Tibial nerve (tissue), 4 donors: ENCODE measurements around the gene NPPA. TPM values are rescaled to one million over a fixed set of nuclear protein-coding genes. Genes with fewer than 3 reads are reported as not detected.

Source experiments
- DNase-seq, 2 donors: peaks; one replicate each; pipeline ENCODE4 v3.0.0-alpha.2; 2019; ENCODE audit warnings: low spot score in 2 of 2
- H3K27ac ChIP-seq, 4 donors: fragments of 200-600 bp; sonication (generic) in 3 of 4; one replicate each; pipeline ENCODE4 v1.5.1; 2017 to 2019; ENCODE audit warnings: mild to moderate bottlenecking in 1 of 4
- H3K27me3 ChIP-seq, 2 donors: fragments of 200-600 bp; sonication (generic) in 1 of 2; one replicate each; pipeline versions ENCODE4 v1.5.1 to v1.6.0; 2017 to 2019
- H3K36me3 ChIP-seq, 3 donors: fragments of 200-600 bp; sonication (generic); one replicate each; pipeline ENCODE4 v1.5.1; 2018 to 2019
- H3K4me1 ChIP-seq, 4 donors: fragments of 200-600 bp; sonication (generic) in 3 of 4; one replicate each; pipeline ENCODE4 v1.5.1; 2017 to 2019
- H3K4me3 ChIP-seq, 4 donors: fragments of 200-600 bp; sonication (generic) in 3 of 4; one replicate each; pipeline ENCODE4 v1.5.1; 2017 to 2019; ENCODE audit warnings: mild to moderate bottlenecking in 1 of 4, moderate library complexity in 1 of 4
- H3K9me3 ChIP-seq, 4 donors: fragments of 200-600 bp; sonication (generic) in 3 of 4; one replicate each; pipeline ENCODE4 v1.5.1; 2017 to 2019
- EP300 ChIP-seq, 2 donors: sonication (generic); formaldehyde crosslinking; IDR thresholded peaks; one replicate each; pipeline ENCODE4 v1.6.1; 2017; ENCODE audit warnings: antibody characterized with exemption in 2 of 2, mild to moderate bottlenecking in 1 of 2
- POLR2A ChIP-seq, 2 donors: fragments of 450-650 bp; IDR thresholded peaks; one replicate each; pipeline ENCODE4 v1.6.1; 2017; ENCODE audit warnings: antibody characterized with exemption in 2 of 2, mild to moderate bottlenecking in 2 of 2, moderate library complexity in 2 of 2
- WGBS, 2 donors: methylation state at CpG; one replicate each; pipeline ENCODE4 v1.1.5; 2018; 5-methylcytosine and 5-hydroxymethylcytosine counted together
- total RNA-seq, 4 donors: library from RNA; depleted of rRNA; stranded (reverse); fragments of >200 nt; gene quantifications; one replicate each; pipeline ENCODE4 v1.1.0, GENCODE V29; 2016
- TF ChIP-seq, protein P1 (sequence below), 5 experiments: fragments of 200-600 bp in 3 of 5; fragments of 450-650 bp in 2 of 5; sonication (generic) in 3 of 5; IDR thresholded peaks; one replicate each; pipeline ENCODE4 v1.5.1; 2016 to 2019; ENCODE audit warnings: antibody characterized with exemption in 5 of 5, mild to moderate bottlenecking in 3 of 5, moderate library complexity in 2 of 5

NPPA gene
- total RNA-seq, 4 donors from 2014 or later = 3.0 TPM; not detected in 3

DNA sequence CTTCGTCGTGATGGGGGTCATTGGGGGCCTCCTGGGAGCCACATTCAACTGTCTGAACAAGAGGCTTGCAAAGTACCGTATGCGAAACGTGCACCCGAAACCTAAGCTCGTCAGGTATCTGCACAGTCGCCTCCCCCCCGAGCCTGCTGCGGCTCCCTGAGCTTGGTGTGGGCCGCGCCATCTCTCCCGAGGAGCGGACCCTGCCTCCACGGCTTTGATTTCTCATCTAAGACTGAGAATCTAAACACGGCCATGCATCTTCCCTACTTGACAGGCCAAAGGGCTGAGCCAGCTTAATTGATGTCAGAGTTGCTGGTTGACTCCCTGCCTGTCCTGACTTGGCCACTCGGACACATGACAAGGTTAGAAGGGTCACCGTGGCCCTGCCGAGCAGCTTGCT is 19.1 kb downstream of the NPPA start:
- no peak overlapping the region for H3K4me3 ChIP-seq
- no peak for DNase-seq
- H3K36me3 ChIP-seq = peaks cover 0 to 100% (median 24%) of the 10 kb centered on the region in 3 donors
- 91 to 92% methylated on average over 19 of the region's 19 CpGs for WGBS, 2 donors
- H3K27me3 ChIP-seq = no peaks in the 10 kb centered on the region
- H3K4me1 ChIP-seq = no peaks in the 10 kb centered on the region
- TF ChIP-seq, protein P1, sequence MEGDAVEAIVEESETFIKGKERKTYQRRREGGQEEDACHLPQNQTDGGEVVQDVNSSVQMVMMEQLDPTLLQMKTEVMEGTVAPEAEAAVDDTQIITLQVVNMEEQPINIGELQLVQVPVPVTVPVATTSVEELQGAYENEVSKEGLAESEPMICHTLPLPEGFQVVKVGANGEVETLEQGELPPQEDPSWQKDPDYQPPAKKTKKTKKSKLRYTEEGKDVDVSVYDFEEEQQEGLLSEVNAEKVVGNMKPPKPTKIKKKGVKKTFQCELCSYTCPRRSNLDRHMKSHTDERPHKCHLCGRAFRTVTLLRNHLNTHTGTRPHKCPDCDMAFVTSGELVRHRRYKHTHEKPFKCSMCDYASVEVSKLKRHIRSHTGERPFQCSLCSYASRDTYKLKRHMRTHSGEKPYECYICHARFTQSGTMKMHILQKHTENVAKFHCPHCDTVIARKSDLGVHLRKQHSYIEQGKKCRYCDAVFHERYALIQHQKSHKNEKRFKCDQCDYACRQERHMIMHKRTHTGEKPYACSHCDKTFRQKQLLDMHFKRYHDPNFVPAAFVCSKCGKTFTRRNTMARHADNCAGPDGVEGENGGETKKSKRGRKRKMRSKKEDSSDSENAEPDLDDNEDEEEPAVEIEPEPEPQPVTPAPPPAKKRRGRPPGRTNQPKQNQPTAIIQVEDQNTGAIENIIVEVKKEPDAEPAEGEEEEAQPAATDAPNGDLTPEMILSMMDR (IDR thresholded peaks at IDR 0.05) = no peak
- no peak for TF ChIP-seq POLR2A (IDR thresholded peaks at IDR 0.05)
- TF ChIP-seq EP300 (IDR thresholded peaks at IDR 0.05) = no peak
- no peaks in the 10 kb centered on the region for H3K9me3 ChIP-seq
- no peak overlapping the region for H3K27ac ChIP-seq

GRCh38 chr1:11826946-11827345 is 20.6 kb downstream of the NPPA start:
- H3K27me3 ChIP-seq = no peaks in the 10 kb centered on the region
- TF ChIP-seq POLR2A (IDR thresholded peaks at IDR 0.05) = no peak
- no peak for TF ChIP-seq EP300 (IDR thresholded peaks at IDR 0.05)
- TF ChIP-seq, protein P1 (IDR thresholded peaks at IDR 0.05) = no peak
- no peak for DNase-seq
- H3K9me3 ChIP-seq = no peaks in the 10 kb centered on the region
- H3K4me3 ChIP-seq = no peak overlapping the region
- H3K27ac ChIP-seq = no peak overlapping the region
- peaks cover 0 to 100% (median 24%) of the 10 kb centered on the region in 3 donors for H3K36me3 ChIP-seq
- H3K4me1 ChIP-seq = no peaks in the 10 kb centered on the region
- 85 to 96% methylated on average over 9 of the region's 9 CpGs for WGBS, 2 donors

GRCh38 chr1:11825131-11825530 is 22.5 kb downstream of the NPPA start:
- Histone ChIP-seq H3K36me3 (peaks cover 0 to 97% (median 21%) of the 10 kb centered on the region in 3 donors), H3K27me3 (no peaks in the 10 kb centered on the region), H3K27ac (no peak overlapping the region), H3K9me3 (no peaks in the 10 kb centered on the region), H3K4me1 (no peaks in the 10 kb centered on the region), H3K4me3 (no peak overlapping the region)
- no peak for TF ChIP-seq POLR2A (IDR thresholded peaks at IDR 0.05)
- TF ChIP-seq, protein P1 (IDR thresholded peaks at IDR 0.05) = no peak
- TF ChIP-seq EP300 (IDR thresholded peaks at IDR 0.05) = no peak
- no peak for DNase-seq
- WGBS, 2 donors = 84 to 90% methylated on average over 7 of the region's 7 CpGs

DNA sequence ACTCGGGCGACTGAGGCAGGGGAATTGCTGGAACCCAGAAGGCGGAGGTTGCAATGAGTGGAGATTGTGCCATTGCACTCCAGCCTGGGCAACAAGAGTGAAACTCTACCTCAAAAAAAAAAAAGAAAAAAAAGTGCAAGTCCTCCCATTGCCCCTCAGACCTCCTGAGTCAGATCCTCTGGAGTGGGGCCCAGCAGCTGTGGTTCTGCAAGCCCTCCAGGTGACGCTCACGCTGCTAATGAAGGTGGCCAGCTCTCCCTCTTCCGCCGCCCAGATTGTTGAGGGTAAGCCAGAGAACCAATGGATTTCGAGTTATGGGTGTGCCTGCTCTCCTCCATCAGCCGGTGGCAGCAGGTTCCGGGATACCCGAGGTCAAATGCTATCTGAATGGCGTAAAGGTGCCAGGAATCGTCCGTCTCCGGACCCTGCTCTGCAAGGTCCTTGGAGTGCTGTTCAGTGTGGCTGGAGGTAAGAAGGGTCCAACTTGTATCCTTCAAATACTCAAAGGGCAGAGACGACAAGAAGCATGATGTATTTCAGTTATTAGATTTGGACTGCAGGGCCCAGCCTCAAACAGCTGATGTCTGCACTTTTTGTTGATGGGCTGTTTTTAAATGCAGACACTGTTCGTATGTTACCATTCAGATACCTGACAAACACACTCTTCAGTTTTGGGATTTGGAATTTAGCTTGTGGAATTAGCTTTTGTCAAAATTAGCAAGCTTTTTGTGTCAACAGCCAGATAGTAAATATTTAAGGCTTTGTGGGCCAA is 24.0 kb downstream of the NPPA start:
- Histone ChIP-seq H3K27ac (no peak overlapping the region), H3K27me3 (no peaks in the 10 kb centered on the region), H3K4me1 (no peaks in the 10 kb centered on the region), H3K4me3 (no peak overlapping the region), H3K9me3 (no peaks in the 10 kb centered on the region), H3K36me3 (peaks cover 0 to 97% (median 9%) of the 10 kb centered on the region in 3 donors)
- TF ChIP-seq EP300 (IDR thresholded peaks at IDR 0.05) = no peak
- TF ChIP-seq, protein P1 (IDR thresholded peaks at IDR 0.05) = no peak
- WGBS, 2 donors = 88 to 90% methylated on average over 17 of the region's 17 CpGs
- no peak for DNase-seq

DNA sequence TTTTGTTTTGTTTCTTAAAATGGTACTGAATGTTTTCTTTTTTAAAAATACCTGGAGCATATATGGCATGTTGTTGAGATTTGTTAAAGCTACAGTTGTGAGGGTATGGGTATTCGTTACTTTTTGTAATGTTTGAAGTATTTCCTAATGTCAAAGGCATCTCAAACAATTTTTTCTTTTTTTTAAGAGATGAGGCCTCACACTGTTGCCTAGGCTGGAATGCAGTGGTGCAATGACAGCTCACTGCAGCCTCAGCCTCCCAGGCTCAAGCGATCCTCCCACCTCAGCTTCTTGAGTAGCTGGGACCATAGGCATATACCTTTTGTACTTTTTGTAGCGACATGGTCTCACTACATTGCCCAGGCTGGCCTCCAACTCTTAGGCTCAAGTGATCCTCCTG is 25.5 kb downstream of the NPPA start:
- TF ChIP-seq POLR2A (IDR thresholded peaks at IDR 0.05) (no peak), EP300 (IDR thresholded peaks at IDR 0.05) (no peak)
- TF ChIP-seq, protein P1 (IDR thresholded peaks at IDR 0.05) = no peak
- Histone ChIP-seq H3K4me3 (no peak overlapping the region), H3K4me1 (no peaks in the 10 kb centered on the region), H3K27me3 (no peaks in the 10 kb centered on the region), H3K36me3 (peaks cover 0 to 97% (median 4%) of the 10 kb centered on the region in 3 donors), H3K27ac (no peak overlapping the region), H3K9me3 (no peaks in the 10 kb centered on the region)
- 67 to 86% methylated on average over 3 of the region's 3 CpGs for whole genome bisulfite sequencing, 2 donors
- no peak for DNase-seq
